NCI-H2171 treated with DMSO at 0.1 percent for 48 hours (cell line): Measurements from ENCODE around the gene ITGAD.
"Not testable (repeated sequence)": the region's sequence is repeated elsewhere in the genome, so short reads cannot be mapped to it uniquely, and the experiment has no call there.

Source experiments
- DNase-seq: peaks from one replicate; lab custom pipeline; 2025; lab: John Stamatoyannopoulos, UW

The ITGAD gene

GRCh38 chr16:31430380-31431052 lies 37.4 kb downstream of the ITGAD start:
- DNase-seq: no peak

GRCh38 chr16:31435341-31436220 lies 42.4 kb downstream of the ITGAD start:
- no peak for DNase-seq

GRCh38 chr16:31436221-31437045 lies 43.3 kb downstream of the ITGAD start:
- DNase-seq: no peak

GRCh38 chr16:31438414-31438813 lies 45.3 kb downstream of the ITGAD start:
- DNase-seq: no peak

GRCh38 chr16:31439023-31439422 lies 45.9 kb downstream of the ITGAD start:
- DNase-seq: not testable (repeated sequence)

GRCh38 chr16:31439519-31439918 lies 46.4 kb downstream of the ITGAD start:
- no peak for DNase-seq

GRCh38 chr16:31440516-31441184 lies 47.5 kb downstream of the ITGAD start:
- no peak for DNase-seq

- no peak for DNase-seq
These were observed 48.8 kb downstream of the ITGAD start for GRCh38 chr16:31441956-31442355.

- not testable (repeated sequence) for DNase-seq
These were observed 52.8 kb downstream of the ITGAD start for GRCh38 chr16:31445931-31446330.

GRCh38 chr16:31451201-31451600 lies 58.1 kb downstream of the ITGAD start:
- no peak for DNase-seq

GRCh38 chr16:31451681-31452351 lies 58.7 kb downstream of the ITGAD start:
- peak; percentile 62 for DNase-seq

- DNase-seq: no peak
These were observed 59.5 kb downstream of the ITGAD start for GRCh38 chr16:31452631-31453106.

- DNase-seq: peak; percentile 12
These were observed 60.4 kb downstream of the ITGAD start for GRCh38 chr16:31453255-31454204.

GRCh38 chr16:31455601-31456314 lies 62.6 kb downstream of the ITGAD start:
- no peak for DNase-seq

- no peak for DNase-seq
These were observed 63.8 kb downstream of the ITGAD start for GRCh38 chr16:31456988-31457360.

- peak; percentile 56 for DNase-seq
These were observed 65.1 kb downstream of the ITGAD start for GRCh38 chr16:31458073-31458843.

- peak; percentile 97 for DNase-seq
These were observed 65.9 kb downstream of the ITGAD start, which contains the start of gene ARMC5 for GRCh38 chr16:31458844-31459686. Gene ARMC5 (plus strand): TSS chr16:31459501. CDS start chr16:31459525, 24 bp downstream.
